HepG2 (cell line): ENCODE measurements around the gene FMNL1. TPM values are rescaled to one million over a fixed set of nuclear protein-coding genes. Genes with fewer than 3 reads are reported as not detected.

Experiments used
- BHLHE40 ChIP-seq: IDR thresholded peaks from 2 replicates; pipeline ENCODE4 v1.6.1; 2011; ENCODE audit warnings: low read length, improper control_type of control experiment
- DDIT3 ChIP-seq: sonication (generic); formaldehyde crosslinking; IDR thresholded peaks from 2 replicates; pipeline ENCODE4 v1.4.0; 2020; ENCODE audit warnings: mild to moderate bottlenecking, missing genetic modification reagents
- E2F1 ChIP-seq: sonication (generic); formaldehyde crosslinking; IDR thresholded peaks from 2 replicates; pipeline ENCODE4 v1.5.0; 2020; ENCODE audit warnings: missing genetic modification reagents
- ELF3 ChIP-seq: IDR thresholded peaks from 2 replicates; pipeline ENCODE4 v1.6.1; 2016; ENCODE audit warnings: missing genetic modification reagents, missing compliant biosample characterization
- KDM6A ChIP-seq: IDR thresholded peaks from 2 replicates; pipeline ENCODE4 v1.6.1; 2016; ENCODE audit warnings: low read depth
- PBX3 ChIP-seq: sonication (generic); formaldehyde crosslinking; IDR thresholded peaks from 2 replicates; pipeline ENCODE4 v1.8.1; 2023; ENCODE audit warnings: missing genetic modification reagents, inconsistent platforms, borderline replicate concordance
- SMAD3 ChIP-seq: sonication (generic); formaldehyde crosslinking; IDR thresholded peaks from 2 replicates; pipeline ENCODE4 v1.4.0; 2020; ENCODE audit warnings: missing genetic modification reagents
- TIGD3 ChIP-seq: sonication (generic); formaldehyde crosslinking; IDR thresholded peaks from 2 replicates; pipeline ENCODE4 v1.5.1; 2020; ENCODE audit warnings: mild to moderate bottlenecking, missing genetic modification reagents, borderline replicate concordance
- YEATS2 ChIP-seq: sonication (generic); formaldehyde crosslinking; IDR thresholded peaks from 2 replicates; pipeline ENCODE4 v1.4.0; 2020; ENCODE audit warnings: missing genetic modification reagents, borderline replicate concordance
- ZBTB33 ChIP-seq: sonication (generic); formaldehyde crosslinking; IDR thresholded peaks from 2 replicates; pipeline ENCODE4 v1.4.0; 2020; ENCODE audit warnings: missing genetic modification reagents
- ZBTB37 ChIP-seq: sonication (generic); formaldehyde crosslinking; IDR thresholded peaks from 2 replicates; pipeline ENCODE4 v1.4.0; 2020; ENCODE audit warnings: mild to moderate bottlenecking, missing genetic modification reagents
- ZBTB46 ChIP-seq: sonication (generic); formaldehyde crosslinking; IDR thresholded peaks from 2 replicates; pipeline ENCODE4 v1.4.0; 2020; ENCODE audit warnings: mild to moderate bottlenecking, missing genetic modification reagents, borderline replicate concordance
- ZFP1 ChIP-seq: IDR thresholded peaks from 2 replicates; pipeline ENCODE4 v1.6.1; 2016
- ZNF20 ChIP-seq: sonication (generic); formaldehyde crosslinking; IDR thresholded peaks from 2 replicates; pipeline ENCODE4 v1.4.0; 2020; ENCODE audit warnings: mild to moderate bottlenecking, moderate library complexity, missing genetic modification reagents
- ZNF414 ChIP-seq: sonication (generic); formaldehyde crosslinking; IDR thresholded peaks from 2 replicates; pipeline ENCODE4 v1.5.0; 2020; ENCODE audit warnings: missing genetic modification reagents
- ZNF558 ChIP-seq: sonication (generic); formaldehyde crosslinking; IDR thresholded peaks from 2 replicates; pipeline ENCODE4 v1.9.0; 2022; ENCODE audit warnings: mild to moderate bottlenecking, missing genetic modification reagents, borderline replicate concordance
- ZNF709 ChIP-seq: sonication (generic); formaldehyde crosslinking; IDR thresholded peaks from 2 replicates; pipeline ENCODE4 v1.5.0; 2020; ENCODE audit warnings: mild to moderate bottlenecking, missing genetic modification reagents
- ZNF740 ChIP-seq: sonication (generic); formaldehyde crosslinking; IDR thresholded peaks from 2 replicates; pipeline ENCODE4 v1.4.0; 2020; ENCODE audit warnings: missing genetic modification reagents
- polyA plus RNA-seq, 8 experiments: library from polyadenylated mRNA; depleted of rRNA in 3 of 8; stranded (reverse) in 7 of 8; unstranded in 1 of 8; fragments of >200 nt; fragmentation: Illumina TruSeq in 4 of 8; extraction: Trizol in 4 of 8; gene quantifications; 2 replicates each; pipeline versions ENCODE4 v1.2.1 to v1.2.3, GENCODE V29; 2011 to 2016; ENCODE audit warnings: low read depth in 4 of 8, missing spikeins in 1 of 8, mixed read lengths in 1 of 8; ENCODE audit not compliant: insufficient read depth in 1 of 8
- total RNA-seq, 5 experiments: library from RNA; depleted of rRNA; stranded (reverse); fragments of >200 nt; fragmentation: Illumina TruSeq; extraction: Trizol; gene quantifications; 2 replicates each; pipeline ENCODE4 v1.2.3, GENCODE V29; 2016; ENCODE audit warnings: low read depth in 1 of 5

The FMNL1 gene
- total and polyA plus RNA-seq, 2 of the 13 experiments (the other 11 are each of a cell fraction or from before 2014, with no cell fraction given) = 0.53 to 0.70 TPM

- TF ChIP-seq SMAD3 (CRISPR knock-in tag) (no peak), PBX3 (CRISPR knock-in tag) (no peak), ZNF709 (no peak; the same call in 1 of the 2 replicates), KDM6A (CRISPR knock-in tag) (no peak), TIGD3 (CRISPR knock-in tag) (no peak), ZNF740 (CRISPR knock-in tag) (no peak), ZFP1 (CRISPR knock-in tag) (no peak), ZBTB37 (CRISPR knock-in tag) (no peak), ZNF558 (CRISPR knock-in tag) (no peak), ZNF414 (CRISPR knock-in tag) (no peak), ELF3 (CRISPR knock-in tag) (peak; percentile 72; the same call in 1 of the 2 replicates), DDIT3 (CRISPR knock-in tag) (no peak), YEATS2 (CRISPR knock-in tag) (peak; percentile 13; the same call in 1 of the 2 replicates), ZNF20 (CRISPR knock-in tag) (no peak; the same call in 1 of the 2 replicates), BHLHE40 (no peak), E2F1 (CRISPR knock-in tag) (peak; percentile 63; the same call in 1 of the 2 replicates), ZBTB46 (CRISPR knock-in tag) (no peak), ZBTB33 (CRISPR knock-in tag) (no peak)
Measured at GRCh38 chr17:45247429-45248131, 25.9 kb downstream of the FMNL1 start (continued).
